GM19025 (cell line): ENCODE data around the gene KRT80.

Experiments
- ATAC-seq: cut with Tn5 transposase; IDR thresholded peaks from one replicate; pipeline ENCODE4 v1.9.1; 2021; ENCODE audit warnings: mild to moderate bottlenecking, low read depth, moderate library complexity; ENCODE audit not compliant: unreplicated experiment

Gene KRT80

DNA sequence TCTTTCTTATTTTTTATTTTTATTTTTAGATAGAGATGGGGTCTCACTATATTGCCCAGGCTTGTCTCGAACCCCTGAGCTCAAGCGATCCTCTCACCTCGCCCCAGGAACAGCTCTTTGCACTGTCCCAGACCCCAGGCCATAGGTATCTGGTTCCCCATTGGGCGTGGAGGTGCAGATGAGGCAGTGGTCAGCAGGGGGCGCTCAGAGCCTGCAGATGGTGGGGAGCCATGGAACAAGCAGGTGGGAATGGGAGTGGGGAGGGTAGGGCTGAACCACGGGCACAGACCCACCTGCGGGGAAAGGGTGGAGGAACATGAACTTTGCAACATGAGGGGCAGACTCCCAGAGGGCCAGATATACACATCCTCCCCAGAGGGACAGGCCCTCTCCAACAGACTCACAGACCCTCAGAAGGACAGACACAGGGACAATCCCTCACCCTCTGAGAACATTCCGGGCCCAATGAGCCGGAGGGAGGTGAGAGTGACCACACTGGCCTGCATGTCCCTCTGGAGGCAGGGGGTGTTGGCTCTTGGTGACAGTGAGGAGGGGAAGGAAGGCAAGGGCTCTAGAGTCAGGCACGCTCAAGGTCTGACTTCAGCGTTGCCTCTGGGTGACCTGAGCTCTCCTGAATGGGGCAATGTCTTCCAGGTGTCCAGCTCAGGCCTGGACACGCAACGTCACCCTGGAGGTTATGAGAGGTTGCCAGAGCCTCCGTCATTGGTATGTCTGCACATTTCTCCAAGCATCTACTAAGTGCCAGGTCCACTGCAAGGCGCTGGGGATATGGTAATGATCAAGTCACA is 34.9 kb downstream of the KRT80 start:
- ATAC-seq: no peak

DNA sequence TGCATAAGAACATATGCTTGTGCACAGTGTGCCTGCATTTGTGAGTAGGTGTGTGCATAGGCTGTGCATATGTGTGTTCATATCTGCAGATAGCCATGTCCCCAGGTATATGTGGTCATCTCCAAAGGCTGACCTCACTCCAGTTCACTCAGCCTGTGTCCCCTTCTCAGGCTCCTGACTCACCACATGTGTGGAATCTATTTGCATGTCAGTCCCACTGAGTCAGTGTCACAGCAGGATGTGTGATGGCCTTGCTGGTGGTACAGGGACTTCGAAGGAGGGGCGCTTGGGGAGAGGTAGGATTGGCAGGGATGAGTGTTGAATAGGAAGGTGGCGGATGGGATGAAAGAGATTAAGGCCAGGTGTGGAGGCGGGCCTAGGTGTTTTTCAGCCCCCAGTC is 35.5 kb downstream of the KRT80 start:
- ATAC-seq: no peak

DNA sequence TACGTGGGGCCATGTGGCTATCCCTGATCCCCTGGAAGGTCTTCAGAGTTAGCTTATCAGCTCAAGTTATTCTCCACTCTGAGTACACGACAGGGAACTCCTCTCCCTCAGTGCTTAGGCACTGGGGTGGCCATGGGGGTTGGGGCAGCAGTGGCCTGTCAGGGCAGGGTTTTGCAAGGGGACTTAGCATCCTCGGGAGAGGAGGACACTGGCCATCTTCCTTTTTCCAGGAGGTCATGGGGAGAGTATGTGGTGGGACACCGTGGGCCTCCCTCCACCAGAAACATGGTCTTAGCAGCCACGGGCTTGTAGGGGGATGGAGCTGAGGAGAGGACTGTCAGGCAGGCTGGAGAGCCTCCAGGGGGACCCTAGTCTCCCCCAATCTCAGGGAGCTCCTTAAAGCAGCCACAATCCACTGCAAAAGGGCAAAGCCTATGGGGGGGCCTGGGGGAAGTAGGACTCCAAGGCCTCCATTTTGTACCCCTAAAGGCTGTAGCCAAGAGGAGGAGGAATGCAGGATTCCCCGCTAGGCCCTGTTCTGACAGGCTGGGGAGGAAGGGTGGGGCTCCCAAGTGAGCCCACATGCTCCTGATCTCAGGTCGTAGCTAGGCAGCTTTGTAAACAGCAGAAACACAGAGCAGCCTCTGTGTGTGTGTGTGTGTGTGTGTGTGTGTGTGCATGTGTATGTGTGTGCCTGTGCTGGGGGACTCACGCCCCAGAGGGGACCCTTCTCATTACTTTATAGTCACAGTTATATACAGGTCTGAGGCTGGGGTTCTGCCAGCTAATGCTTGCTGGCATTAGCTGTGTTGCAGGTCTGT is 36.6 kb downstream of the KRT80 start:
- ATAC-seq: no peak

DNA sequence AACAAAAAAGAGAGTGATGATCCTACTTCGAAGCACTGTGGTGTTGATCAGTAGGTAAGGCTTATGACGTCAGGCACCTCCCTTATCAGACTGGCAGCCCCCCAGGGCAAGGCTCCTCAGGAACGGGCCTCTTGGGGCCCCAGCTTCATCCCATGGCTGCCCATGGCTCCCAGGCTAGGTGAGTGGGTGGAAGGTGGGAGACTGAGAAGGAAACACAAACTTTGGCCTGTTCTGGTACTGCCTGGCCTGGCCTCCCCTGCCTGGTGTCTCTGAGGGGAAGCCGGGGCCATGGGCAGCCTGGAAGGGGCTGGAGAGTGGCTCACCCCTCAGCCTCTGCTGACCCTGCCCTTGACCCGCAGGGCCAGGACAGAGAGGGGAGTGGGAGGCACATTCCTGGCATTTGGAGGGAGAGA is 38.9 kb downstream of the KRT80 start:
- ATAC-seq: no peak

DNA sequence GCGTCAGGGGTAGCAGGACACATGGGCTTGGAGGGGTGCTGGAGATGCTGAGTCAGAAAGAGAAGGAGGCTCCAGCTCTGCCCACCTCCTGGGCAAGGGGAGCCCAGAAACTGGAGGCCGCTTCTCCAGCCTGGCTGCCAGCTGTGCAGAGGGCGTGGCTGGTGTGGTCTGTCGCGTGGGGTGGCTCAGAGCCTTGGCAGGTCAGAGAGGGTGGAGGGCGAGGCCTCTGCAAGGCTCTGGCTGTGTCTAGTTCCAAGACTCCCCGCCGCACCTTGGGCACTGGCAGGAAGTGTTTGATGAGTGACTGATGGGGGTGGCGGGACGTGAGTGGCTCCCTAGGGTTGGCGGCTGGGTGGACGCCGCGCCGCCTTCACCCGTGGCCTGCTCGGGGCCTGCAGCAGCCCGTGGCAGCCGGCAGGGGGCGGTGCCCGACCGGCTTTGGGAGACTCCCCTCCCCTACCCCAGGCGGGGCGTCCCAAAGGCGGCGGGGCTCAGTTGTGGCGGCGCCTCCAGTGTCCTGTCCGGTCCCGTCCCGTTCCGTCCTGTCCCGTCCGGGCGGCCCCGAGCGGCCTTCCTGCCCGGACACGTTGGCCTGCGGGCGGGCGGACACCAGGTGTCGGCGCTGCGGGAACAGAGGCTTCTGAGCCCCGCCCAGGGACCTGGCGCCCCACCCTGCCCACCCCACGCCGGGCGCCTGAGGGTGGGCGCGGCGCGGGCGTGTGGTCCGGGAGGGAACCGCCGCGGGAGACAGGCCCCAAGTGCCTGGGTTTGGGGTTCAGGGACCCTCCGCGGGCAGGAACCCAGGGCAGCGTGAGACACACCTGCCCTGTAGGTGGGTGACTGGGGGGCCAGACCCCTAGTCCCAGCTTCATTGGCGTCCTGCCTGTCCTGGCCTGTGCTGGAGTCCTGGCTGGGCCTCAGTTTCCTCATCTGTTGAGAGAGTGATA is 39.7 kb downstream of the KRT80 start:
- ATAC-seq: no peak

DNA sequence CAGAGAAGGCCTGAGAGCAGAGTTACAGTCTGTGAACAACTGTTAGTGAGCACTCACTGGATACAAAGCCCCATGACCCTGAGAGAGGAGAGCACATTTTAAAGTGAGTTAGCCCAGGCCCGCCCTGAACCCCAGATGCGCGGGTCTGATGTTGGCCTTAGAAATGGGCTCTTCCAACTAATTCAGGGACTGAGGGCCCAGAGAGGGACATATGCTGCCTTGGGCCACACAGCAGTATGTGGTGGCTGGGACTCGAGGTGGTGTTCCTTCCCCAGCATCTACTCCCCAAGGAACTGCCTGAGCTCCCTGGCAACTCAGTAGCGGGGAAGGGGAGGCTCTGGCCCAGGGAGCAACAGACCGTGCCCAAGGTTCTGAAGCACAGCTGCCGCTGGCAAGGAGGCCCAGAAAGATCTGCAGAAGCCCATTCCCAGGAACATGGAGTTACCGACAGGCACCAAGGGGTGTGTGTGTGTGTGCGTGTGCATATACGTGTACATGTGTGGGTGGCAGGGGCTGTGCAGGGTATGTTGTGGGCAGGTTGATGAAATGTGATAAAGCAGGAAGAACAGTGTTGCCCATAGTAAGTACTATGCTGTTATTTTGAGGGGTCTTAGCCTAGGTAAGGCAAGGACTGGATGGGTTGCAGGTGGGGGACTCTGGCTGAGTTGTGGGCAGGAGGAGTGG is 40.5 kb downstream of the KRT80 start:
- no peak for ATAC-seq

DNA sequence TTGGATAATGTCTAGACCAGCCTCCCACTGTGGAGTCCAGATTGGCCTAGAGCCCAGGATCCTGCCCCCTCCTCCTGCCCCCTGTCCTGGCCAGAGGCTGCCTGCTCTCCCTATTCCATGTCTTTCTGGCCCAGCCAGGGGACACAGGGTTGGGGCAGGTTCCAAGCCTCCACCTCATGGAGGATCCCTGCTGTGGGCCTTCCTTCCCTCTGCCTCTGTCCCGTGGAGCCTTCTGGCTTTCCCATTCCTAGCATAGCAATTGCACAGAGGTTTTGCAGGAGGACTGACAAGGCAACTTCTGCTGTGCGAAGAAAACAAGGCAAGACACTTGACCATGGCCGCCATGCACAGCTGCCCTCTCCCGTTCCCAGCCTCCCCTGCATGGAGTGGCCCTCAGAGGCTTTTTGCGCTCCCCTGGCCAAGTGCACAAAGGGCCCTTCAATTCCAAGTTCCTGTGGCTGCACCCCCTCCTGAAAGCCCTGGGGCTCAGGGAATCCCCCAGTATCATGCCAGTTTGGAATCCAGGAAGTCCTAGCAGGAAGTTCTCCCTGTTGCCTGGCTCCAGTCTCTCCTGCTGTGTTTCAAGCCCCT is 42.1 kb downstream of the KRT80 start:
- ATAC-seq: no peak

DNA sequence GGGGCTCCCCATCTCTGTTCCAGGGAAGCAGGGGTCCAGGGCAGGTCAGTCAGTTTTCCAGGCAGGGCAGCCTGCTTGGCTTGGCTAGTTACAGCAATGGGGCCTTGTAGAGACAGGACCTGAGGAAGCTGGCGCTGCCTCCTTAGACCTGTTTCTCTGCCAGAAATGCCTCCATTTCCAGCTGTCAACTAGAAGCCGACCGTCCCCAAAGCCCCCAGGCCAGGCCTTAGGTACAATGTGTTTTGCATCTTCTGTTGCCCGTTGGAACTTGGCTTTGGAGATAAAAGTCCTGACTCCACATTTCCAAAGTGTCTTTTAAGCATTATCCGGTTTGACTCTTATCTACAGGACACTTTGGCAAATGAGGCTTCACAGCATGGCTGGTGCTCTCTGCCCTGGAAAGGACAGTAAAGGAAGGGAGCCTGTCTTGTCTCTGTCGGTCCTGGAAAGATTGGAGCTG is 42.6 kb downstream of the KRT80 start:
- no peak for ATAC-seq

DNA sequence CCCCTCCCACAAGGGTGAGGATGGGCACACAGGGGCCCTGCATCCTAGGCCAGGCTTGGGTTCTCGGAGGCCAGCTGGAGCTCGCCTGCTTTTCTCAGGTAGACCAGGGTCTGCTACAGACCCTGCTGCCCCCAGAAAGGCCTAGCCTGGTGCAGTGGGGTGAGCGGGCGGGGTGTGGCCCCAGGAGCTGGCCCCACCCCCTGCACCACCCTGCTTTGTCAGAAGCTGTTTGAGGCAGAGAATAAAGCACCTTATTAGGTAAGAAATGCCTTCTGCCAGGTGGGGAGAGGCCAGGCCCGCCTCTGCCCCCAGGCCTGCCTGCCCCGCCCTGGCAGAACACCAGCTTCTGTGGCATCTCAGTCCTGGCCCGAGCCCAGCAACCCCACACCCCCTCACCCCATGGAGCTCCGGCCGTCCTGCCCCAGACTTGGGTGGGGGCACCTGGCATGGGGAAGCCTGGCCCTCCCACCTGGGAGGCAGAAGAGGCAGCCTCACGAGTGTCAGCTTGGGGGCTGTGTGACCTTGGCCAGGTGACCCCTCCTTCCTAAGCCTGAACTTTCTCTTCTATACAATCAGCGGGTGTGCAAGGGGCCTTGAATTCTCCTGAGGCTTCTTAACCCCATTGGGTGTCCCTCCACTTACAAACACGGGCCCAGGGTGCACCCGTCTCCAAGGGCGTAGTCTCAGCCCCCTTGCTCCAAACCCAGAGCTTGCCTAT is 43.2 kb downstream of the KRT80 start:
- no peak for ATAC-seq

DNA sequence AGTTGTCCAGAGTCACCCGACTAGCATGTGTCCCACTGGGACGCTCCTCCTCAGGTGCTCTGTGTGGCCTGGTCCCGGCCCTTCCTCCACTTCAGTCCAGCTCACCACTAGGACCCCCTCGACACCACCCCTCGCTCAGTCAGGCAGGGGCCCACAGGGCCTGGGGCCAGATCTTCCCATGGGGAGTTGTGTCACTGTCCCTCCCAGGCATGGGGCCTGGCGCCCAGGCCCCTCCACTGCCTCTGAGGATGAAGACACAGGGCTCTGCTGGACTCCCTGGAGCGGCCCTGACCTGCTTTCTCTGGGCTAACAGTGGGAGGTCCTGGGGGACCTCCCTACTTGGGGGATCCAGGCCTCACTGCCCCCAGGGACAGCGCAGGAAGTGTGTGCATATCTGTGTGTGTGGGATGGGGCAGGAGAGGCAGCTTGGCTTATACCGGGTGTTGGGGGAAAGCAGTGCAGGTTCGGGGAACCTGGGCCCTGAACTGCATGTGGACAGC is 43.8 kb downstream of the KRT80 start:
- ATAC-seq: no peak

DNA sequence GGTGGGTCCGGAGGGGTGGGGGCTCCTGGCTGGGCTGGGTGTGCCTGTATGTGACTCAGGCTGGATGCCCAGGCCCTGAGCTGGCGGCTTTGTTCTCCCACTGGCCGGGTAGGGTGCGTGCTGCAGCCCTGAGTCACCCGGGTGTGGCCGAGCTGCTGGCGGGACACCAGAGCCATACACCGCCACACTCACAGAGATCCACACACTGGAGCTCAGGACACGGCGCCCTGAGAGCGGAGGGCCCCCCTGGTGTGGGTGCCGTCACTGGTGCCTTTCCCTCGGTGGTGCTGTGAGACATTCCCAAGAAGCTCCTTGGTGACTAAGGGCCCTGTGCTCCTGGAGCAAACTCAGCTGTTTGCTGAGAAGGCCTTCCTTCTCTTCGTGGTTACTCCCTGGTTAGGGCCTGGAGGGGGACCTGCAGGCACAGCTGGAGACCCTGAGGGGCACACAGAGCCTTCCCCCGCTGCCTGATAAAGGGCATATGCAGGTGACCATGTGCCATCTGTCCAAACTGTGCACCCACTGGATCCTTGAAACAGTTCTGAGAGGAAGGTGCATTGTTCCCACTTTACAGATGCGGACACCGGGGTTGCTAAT is 44.3 kb downstream of the KRT80 start:
- ATAC-seq: no peak

DNA sequence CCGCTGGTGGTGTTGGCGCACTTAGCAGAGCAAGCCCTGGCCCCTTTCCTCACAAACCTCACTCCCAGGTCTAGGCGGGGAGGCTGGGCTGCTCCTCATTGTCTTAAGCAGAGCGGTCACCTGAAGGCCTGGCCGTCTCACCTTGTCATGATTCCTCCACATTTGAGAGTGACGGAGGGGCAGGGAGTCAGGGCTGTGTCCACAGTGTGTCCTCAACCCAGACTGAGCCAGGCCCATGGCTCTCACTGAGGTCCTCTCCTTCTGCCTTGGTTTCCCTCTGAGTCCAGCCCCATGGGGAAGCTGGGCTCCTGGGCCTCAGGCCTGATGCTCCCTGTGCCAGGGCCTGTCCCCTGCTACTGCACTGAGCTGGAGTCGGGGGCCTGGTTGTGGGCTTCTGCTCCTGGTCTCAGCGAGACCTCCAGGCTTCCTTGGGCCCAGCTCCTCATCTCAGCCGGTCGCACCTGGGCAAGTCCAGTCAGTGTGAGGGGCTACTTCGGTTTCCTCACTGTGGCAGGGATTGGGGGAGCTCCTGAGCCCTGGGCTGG is 44.9 kb downstream of the KRT80 start:
- ATAC-seq: no peak

DNA sequence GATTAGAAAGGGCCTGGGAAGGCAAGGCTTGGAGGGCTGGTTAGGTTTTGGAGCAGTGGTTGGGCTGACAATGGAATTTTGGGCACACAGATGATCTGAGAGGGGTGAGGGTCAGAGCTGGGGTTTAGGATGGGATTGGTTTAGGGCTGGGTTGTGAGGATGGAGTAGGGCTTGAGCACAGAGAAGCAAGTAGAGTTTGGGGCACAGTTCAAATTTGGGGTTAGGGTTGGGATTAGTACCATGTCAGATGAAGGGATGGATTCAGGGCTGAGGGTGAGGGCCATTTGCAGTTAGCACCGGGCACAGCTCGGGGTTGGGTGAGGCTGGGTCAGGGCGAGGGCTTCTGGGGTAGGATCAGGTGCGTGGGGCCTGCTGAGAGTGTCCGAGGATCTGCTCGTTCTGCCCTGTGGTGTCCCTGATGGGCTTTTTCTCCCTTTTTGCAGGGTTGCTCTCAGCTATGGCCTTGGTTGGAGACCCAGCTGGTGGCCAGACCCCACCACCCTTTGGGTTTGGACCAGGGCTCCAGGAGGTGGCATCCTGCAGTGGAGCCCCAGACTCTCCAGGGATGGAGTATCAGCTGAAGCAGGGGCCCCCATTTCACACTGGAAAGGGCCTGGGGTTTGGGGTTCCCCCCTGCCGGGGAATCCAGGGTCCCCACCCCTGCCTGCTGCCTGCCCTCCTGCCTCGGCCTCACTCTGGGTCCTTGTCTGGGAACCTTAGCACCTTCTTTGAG is 45.6 kb downstream of the KRT80 start:
- ATAC-seq: no peak

DNA sequence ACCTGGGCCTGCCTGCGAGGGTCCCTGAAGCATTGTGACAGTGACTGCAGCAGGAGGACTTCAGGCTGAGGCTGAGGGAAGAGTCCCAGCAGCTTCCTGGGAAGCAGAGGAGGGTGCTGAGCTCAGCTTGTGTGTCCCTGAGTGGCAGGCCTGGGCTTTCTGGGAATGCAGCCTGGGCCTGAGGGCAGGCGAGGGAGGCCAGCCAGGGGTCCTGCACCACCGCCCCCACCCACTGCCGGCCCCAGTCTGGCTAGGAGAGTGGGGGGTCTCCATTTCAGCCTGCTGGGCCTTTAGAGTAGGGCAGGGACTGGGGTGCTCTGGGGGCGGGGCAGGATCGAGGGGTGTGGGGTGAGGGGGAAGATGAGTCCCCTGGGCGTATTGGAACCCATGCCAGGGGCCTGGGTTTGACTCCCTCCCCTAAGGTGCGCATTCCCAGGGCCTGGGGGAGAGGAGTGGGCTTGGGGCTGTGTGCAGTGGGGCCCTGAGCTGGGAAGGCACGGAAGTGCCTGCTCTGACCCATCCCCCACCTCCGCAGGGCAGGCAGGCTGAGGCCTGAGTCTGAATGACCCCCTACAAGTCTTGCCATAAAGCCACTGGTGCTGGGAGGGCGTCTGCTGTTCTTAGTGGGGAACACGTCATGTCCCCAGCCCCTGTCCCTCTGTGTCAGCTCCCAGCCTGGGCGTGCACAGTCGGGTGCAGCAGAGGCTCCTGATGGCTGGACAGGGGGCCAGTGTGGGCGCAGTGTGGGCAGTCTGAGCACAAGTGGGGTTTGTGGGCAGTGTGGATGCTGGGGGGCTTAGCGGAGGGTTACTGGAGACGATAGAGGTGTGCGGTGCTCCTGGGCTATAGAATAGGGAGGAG is 46.4 kb downstream of the KRT80 start:
- ATAC-seq: no peak

DNA sequence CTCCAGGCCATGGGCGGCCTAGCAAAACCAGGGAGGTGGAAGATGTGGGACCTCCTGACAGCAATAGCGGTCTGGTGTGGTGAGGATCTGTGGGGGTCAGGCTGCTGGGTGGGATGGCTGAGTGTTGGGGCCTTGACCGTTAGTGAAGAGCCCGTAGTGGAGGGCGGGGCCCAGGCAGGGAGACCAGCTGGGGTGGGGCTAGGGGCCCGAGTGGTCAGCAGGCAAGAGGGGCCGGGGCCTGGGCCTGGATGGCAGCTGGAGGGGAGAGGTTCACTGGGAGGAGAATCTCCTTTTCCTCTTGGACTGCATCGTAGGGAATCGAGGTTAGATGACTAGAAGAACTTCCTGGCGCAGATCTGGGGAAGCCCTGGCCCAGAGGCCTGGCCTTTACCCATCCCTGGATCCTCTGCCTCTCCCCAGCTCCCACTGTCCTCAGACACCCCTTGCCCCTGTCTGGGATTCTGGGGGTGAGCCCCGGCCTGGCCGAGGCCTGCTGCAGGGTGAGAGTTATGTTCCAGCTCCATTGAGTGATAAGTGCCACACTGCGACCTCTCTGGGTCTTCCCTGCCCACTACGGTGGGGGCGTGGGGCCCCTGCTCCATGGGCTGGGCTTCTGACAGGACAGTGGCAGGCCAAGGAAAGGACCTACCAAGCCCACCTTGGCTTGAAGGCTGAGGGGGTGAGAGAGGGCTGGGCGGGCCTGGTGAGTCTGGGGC is 47.1 kb downstream of the KRT80 start:
- no peak for ATAC-seq

DNA sequence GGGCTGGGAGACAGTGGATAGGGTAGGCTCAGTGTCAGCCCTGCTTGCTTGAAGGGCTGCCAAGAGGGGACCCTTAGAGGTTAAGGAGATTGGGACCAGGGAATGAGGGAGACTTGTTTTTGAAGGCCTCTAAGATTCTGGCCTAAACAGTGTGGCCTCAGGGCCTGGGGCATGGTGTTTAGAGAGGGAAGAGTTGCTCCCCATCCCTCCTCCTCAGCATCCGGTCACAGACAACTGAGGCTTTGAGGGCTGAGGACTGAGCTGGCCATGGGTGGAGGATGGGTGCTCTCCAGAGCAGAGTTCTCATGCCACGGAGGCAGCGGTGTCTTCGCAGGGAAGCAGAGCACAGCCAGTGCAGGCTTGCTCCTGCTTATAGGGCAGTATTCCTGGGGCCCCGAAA is 49.4 kb downstream of the KRT80 start:
- no peak for ATAC-seq
